Effector memory CD4-positive, alpha-beta T cell (primary cell): ENCODE results near the gene MICB.

Experiments
- DNase-seq, 3 donors: peaks; one replicate each; pipeline ENCODE4 v3.0.0-alpha.2; 2020
- H3K27ac ChIP-seq: 2 replicates; pipeline ENCODE4 v1.7.0; 2013; ENCODE audit warnings: mild to moderate bottlenecking, low read length, moderate library complexity; ENCODE audit not compliant: insufficient read depth, poor library complexity, severe bottlenecking
- H3K27me3 ChIP-seq: replicated peaks from 2 replicates; pipeline ENCODE4 v1.7.0; 2013; ENCODE audit warnings: mild to moderate bottlenecking, low read length; ENCODE audit not compliant: insufficient read depth, control insufficient read depth, poor library complexity, severe bottlenecking
- H3K36me3 ChIP-seq: 2 replicates; pipeline ENCODE4 v1.7.0; 2013; ENCODE audit warnings: mild to moderate bottlenecking, low read length, moderate library complexity; ENCODE audit not compliant: control insufficient read depth, insufficient read depth
- H3K4me1 ChIP-seq: 2 replicates; pipeline ENCODE4 v1.7.0; 2013; ENCODE audit warnings: low read length, mild to moderate bottlenecking; ENCODE audit not compliant: control insufficient read depth, insufficient read depth, poor library complexity, severe bottlenecking
- H3K4me3 ChIP-seq: 2 replicates; pipeline ENCODE4 v1.7.0; 2013; ENCODE audit warnings: low read length, low read depth, mild to moderate bottlenecking; ENCODE audit not compliant: insufficient read depth, poor library complexity, severe bottlenecking
- H3K9me3 ChIP-seq: 2 replicates; pipeline ENCODE4 v1.7.0; 2013; ENCODE audit warnings: mild to moderate bottlenecking, low read length, moderate library complexity; ENCODE audit not compliant: control insufficient read depth

The MICB gene

DNA sequence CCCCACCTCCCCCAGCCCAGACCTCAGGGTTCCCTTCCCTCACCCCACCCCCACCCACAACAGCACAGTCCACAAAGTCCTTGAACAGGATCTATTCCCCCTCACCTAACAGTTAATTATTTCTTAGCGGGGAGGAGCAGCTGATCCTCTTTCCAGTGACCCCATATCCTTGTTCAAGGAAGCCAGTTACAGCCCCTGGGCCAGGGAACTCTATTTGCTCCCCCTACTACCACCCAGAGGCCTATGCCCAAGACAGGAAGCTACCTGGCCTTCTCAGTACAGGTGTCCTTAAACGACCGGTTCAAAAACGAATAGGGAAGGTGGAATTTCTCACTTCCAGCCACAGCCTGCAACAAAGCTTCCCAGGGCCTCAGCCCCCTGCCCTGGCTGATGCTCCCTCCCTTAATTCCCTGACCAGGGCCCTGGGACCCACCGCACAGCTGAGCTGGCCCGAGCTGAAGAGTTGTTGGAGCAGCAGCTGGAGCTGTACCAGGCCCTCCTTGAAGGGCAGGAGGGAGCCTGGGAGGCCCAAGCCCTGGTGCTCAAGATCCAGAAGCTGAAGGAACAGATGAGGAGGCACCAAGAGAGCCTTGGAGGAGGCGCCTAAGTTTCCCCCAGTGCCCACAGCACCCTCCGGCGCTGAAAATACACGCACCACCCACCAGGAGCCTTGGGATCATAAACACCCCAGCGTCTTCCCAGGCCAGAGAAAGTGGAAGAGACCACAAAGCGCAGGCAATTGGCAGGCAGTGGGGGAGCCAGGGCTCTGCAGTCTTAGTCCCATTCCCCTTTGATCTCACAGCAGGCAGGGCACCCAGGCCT, 31.6 kb downstream of the MICB start:
- no peaks in the 10 kb centered on the region for H3K27me3 ChIP-seq
- H3K27ac ChIP-seq: peak overlapping the region; percentile 7
- peaks cover 50% of the 10 kb centered on the region for H3K36me3 ChIP-seq
- no peaks in the 10 kb centered on the region for H3K4me1 ChIP-seq
- H3K9me3 ChIP-seq: no peaks in the 10 kb centered on the region
- no peak overlapping the region for H3K4me3 ChIP-seq
- no peak for DNase-seq

DNA sequence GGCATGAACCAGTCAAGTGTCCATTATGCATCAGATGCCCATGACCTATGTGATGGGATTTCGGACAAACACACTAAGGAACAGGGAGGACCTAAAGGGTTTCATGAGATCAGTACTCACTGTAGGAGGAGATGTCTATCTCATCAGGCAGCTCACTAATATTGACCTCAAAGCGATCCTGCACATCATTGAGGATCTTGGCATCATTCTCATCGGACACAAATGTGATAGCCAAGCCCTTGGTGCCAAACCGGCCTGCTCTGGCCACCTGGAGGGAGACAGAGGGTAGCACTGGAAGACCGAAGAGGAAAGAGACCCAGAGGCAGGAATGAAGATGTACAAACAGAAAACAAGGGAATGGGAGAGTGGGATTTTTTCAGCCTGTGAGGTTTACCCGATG, 32.7 kb downstream of the MICB start:
- DNase-seq: no peak
- Histone ChIP-seq H3K27ac (no peak overlapping the region), H3K4me3 (no peak overlapping the region), H3K4me1 (no peaks in the 10 kb centered on the region), H3K27me3 (no peaks in the 10 kb centered on the region), H3K9me3 (no peaks in the 10 kb centered on the region), H3K36me3 (peaks cover 62% of the 10 kb centered on the region)

DNA sequence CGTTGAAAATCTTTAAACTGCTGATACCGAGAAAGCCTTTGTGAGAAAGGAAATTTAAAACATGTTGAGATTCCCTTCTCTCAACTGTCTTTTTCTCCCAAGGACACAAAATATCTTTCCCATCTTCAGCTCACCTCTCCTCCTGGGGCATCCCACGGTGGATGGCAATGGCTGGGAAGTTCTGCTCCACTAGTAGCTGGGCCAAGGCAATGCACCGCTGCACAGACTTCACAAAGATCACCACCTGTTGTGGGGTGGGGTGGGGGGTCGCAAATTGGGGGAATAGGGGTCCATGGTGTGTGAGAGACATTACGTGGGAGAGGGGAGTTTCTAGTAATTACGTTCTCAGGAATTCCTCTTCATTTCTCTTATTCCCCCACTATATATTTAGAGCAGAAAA, 33.2 kb downstream of the MICB start:
- H3K36me3 ChIP-seq: peaks cover 67% of the 10 kb centered on the region
- no peaks in the 10 kb centered on the region for H3K9me3 ChIP-seq
- no peak overlapping the region for H3K27ac ChIP-seq
- no peaks in the 10 kb centered on the region for H3K27me3 ChIP-seq
- no peaks in the 10 kb centered on the region for H3K4me1 ChIP-seq
- no peak overlapping the region for H3K4me3 ChIP-seq
- no peak for DNase-seq

GRCh38 chr6:31531771-31532643, 34.1 kb downstream of the MICB start:
- DNase-seq: no peak
- H3K36me3 ChIP-seq: peaks cover 75% of the 10 kb centered on the region
- no peaks in the 10 kb centered on the region for H3K4me1 ChIP-seq
- H3K9me3 ChIP-seq: no peaks in the 10 kb centered on the region
- no peaks in the 10 kb centered on the region for H3K27me3 ChIP-seq
- no peak overlapping the region for H3K27ac ChIP-seq
- no peak overlapping the region for H3K4me3 ChIP-seq

- no peaks in the 10 kb centered on the region for H3K9me3 ChIP-seq
- no peaks in the 10 kb centered on the region for H3K4me1 ChIP-seq
- H3K27me3 ChIP-seq: no peaks in the 10 kb centered on the region
- H3K27ac ChIP-seq: no peak overlapping the region
- H3K36me3 ChIP-seq: peaks cover 82% of the 10 kb centered on the region
- DNase-seq: no peak
- no peak overlapping the region for H3K4me3 ChIP-seq
Measured at GRCh38 chr6:31532644-31533454, 34.9 kb downstream of the MICB start.

- peaks cover 87% of the 10 kb centered on the region for H3K36me3 ChIP-seq
- no peaks in the 10 kb centered on the region for H3K27me3 ChIP-seq
- no peaks in the 10 kb centered on the region for H3K4me1 ChIP-seq
- H3K4me3 ChIP-seq: no peak overlapping the region
- no peaks in the 10 kb centered on the region for H3K9me3 ChIP-seq
- H3K27ac ChIP-seq: no peak overlapping the region
- no peak for DNase-seq
Measured at GRCh38 chr6:31533455-31533841, 35.5 kb downstream of the MICB start.

GRCh38 chr6:31534011-31534410, 36.1 kb downstream of the MICB start:
- peaks cover 93% of the 10 kb centered on the region for H3K36me3 ChIP-seq
- H3K4me3 ChIP-seq: no peak overlapping the region
- peak overlapping the region; percentile 14 for H3K27ac ChIP-seq

GRCh38 chr6:31534521-31535040, 36.6 kb downstream of the MICB start:
- no peak overlapping the region for H3K4me3 ChIP-seq
- H3K9me3 ChIP-seq: no peaks in the 10 kb centered on the region
- peaks cover 97% of the 10 kb centered on the region for H3K36me3 ChIP-seq
- peaks cover 7% of the 10 kb centered on the region for H3K4me1 ChIP-seq
- H3K27ac ChIP-seq: no peak overlapping the region
- H3K27me3 ChIP-seq: no peaks in the 10 kb centered on the region
- no peak for DNase-seq

More at GRCh38 chr6:31534011-31534410, 36.1 kb downstream of the MICB start:
- Histone ChIP-seq H3K4me1 (peaks cover 1% of the 10 kb centered on the region), H3K27me3 (no peaks in the 10 kb centered on the region), H3K9me3 (no peaks in the 10 kb centered on the region)
- no peak for DNase-seq

GRCh38 chr6:31535538-31536324, 37.8 kb downstream of the MICB start:
- Histone ChIP-seq H3K36me3 (peaks cover 92% of the 10 kb centered on the region), H3K27me3 (no peaks in the 10 kb centered on the region), H3K9me3 (no peaks in the 10 kb centered on the region), H3K4me1 (peaks cover 18% of the 10 kb centered on the region), H3K27ac (no peak overlapping the region), H3K4me3 (no peak overlapping the region)
- DNase-seq: no peak
